GM10266 (cell line): ENCODE data around the gene TMEM238L.

Source experiments
- DNase-seq: peaks from one replicate; pipeline ENCODE4 v3.0.0; 2012; ENCODE audit errors: extremely low spot score
- CTCF ChIP-seq: IDR thresholded peaks from 2 replicates; pipeline ENCODE4 v1.5.1; 2012; ENCODE audit warnings: mild to moderate bottlenecking, low read depth; ENCODE audit not compliant: control insufficient read depth, insufficient read depth; ENCODE audit errors: missing control alignments

The TMEM238L gene

GRCh38 chr17:10745231-10745630 is 58.7 kb downstream of the TMEM238L start:
- no peak for DNase-seq
- no peak for TF ChIP-seq CTCF
